WTC11 (cell line): ENCODE results near the gene RAP2B. TPM values are rescaled to one million over a fixed set of nuclear protein-coding genes. Genes with fewer than 3 reads are reported as not detected.

Experiments used
- ATAC-seq: fragments of 200-7000 bp; cut with Tn5 transposase; 2 replicates; pipeline ENCODE4 v1.10.0; 2021; ENCODE audit warnings: mild to moderate bottlenecking, moderate library complexity
- CTCF ChIA-PET: fragments of 300-600 bp; sonication (Branson Sonifier 250); formaldehyde crosslinking; loops from one replicate; lab custom pipeline; 2021; ENCODE audit warnings: antibody characterized with exemption; lab: Charles Lee
- POLR2A ChIA-PET: fragments of 350-600 bp; sonication (Branson Sonifier 250); formaldehyde crosslinking; loops from one replicate; lab custom pipeline; 2021; ENCODE audit warnings: antibody characterized with exemption; lab: Charles Lee
- DNase-seq: peaks from one replicate; pipeline ENCODE4 v3.0.0; 2021; ENCODE audit warnings: low spot score
- H3K27ac Mint-ChIP-seq: 2 replicates; pipeline ENCODE4 v1.8.0; 2021; ENCODE audit warnings: mixed read lengths
- H3K27me3 Mint-ChIP-seq: 2 replicates; pipeline ENCODE4 v1.8.0; 2021; ENCODE audit warnings: low read depth, mild to moderate bottlenecking, moderate library complexity, mixed read lengths
- H3K36me3 Mint-ChIP-seq: 2 replicates; pipeline ENCODE4 v1.8.0; 2021; ENCODE audit warnings: mixed read lengths
- H3K4me1 Mint-ChIP-seq: 2 replicates; pipeline ENCODE4 v1.8.0; 2022; ENCODE audit warnings: mixed read lengths
- H3K4me3 Mint-ChIP-seq: 2 replicates; pipeline ENCODE4 v1.8.0; 2021; ENCODE audit warnings: mild to moderate bottlenecking, moderate library complexity, mixed read lengths
- H3K9me3 Mint-ChIP-seq: 2 replicates; pipeline ENCODE4 v1.8.0; 2021; ENCODE audit warnings: mixed read lengths
- ATF3 ChIP-seq: sonication (generic); formaldehyde crosslinking; conservative IDR thresholded peaks from 2 replicates; pipeline ENCODE4 v1.8.1; 2022; ENCODE audit warnings: mild to moderate bottlenecking, missing genetic modification reagents
- CBFB ChIP-seq: sonication (generic); formaldehyde crosslinking; IDR thresholded peaks from 2 replicates; pipeline ENCODE4 v1.8.1; 2022; ENCODE audit warnings: mild to moderate bottlenecking, low read depth, missing genetic modification reagents
- CDX4 ChIP-seq: fragments of 250-450 bp; sonication (Bioruptor Pico); IDR thresholded peaks from 2 replicates; pipeline ENCODE4 v1.9.0; 2021; ENCODE audit warnings: moderate library complexity, mild to moderate bottlenecking, inconsistent platforms, borderline replicate concordance
- CTCF ChIP-seq: fragments of 200-600 bp; IDR thresholded peaks from 2 replicates; pipeline ENCODE4 v1.8.0; 2022; ENCODE audit warnings: antibody characterized with exemption
- E2F1 ChIP-seq: sonication (generic); formaldehyde crosslinking; IDR thresholded peaks from 2 replicates; pipeline ENCODE4 v1.8.0; 2022; ENCODE audit warnings: mild to moderate bottlenecking, missing genetic modification reagents
- ERG ChIP-seq: fragments of 250-450 bp; sonication (Bioruptor Pico); IDR thresholded peaks from 2 replicates; pipeline ENCODE4 v1.8.0; 2021; ENCODE audit warnings: mild to moderate bottlenecking
- GABPB1 ChIP-seq: sonication (generic); formaldehyde crosslinking; IDR thresholded peaks from 2 replicates; pipeline ENCODE4 v1.8.1; 2023; ENCODE audit warnings: mild to moderate bottlenecking, missing genetic modification reagents
- HMGXB4 ChIP-seq: sonication (generic); formaldehyde crosslinking; IDR thresholded peaks from 2 replicates; pipeline ENCODE4 v1.8.1; 2023; ENCODE audit warnings: mild to moderate bottlenecking, moderate library complexity, missing genetic modification reagents
- JAZF1 ChIP-seq: fragments of 250-450 bp; sonication (Bioruptor Pico); IDR thresholded peaks from 2 replicates; pipeline ENCODE4 v1.9.0; 2021; ENCODE audit warnings: moderate library complexity, mild to moderate bottlenecking, inconsistent platforms
- NFYB ChIP-seq: sonication (generic); formaldehyde crosslinking; conservative IDR thresholded peaks from 2 replicates; pipeline ENCODE4 v1.8.0; 2022; ENCODE audit warnings: low read depth, missing genetic modification reagents
- NR2C2 ChIP-seq: sonication (generic); formaldehyde crosslinking; IDR thresholded peaks from 2 replicates; pipeline ENCODE4 v1.8.0; 2022; ENCODE audit warnings: mild to moderate bottlenecking, missing genetic modification reagents
- NR3C1 ChIP-seq: sonication (generic); formaldehyde crosslinking; conservative IDR thresholded peaks from 2 replicates; pipeline ENCODE4 v1.8.1; 2023; ENCODE audit warnings: low read depth, mild to moderate bottlenecking, missing genetic modification reagents
- SOX15 ChIP-seq: fragments of 250-450 bp; sonication (Bioruptor Pico); IDR thresholded peaks from 2 replicates; pipeline ENCODE4 v1.9.0; 2021; ENCODE audit warnings: mild to moderate bottlenecking
- ZBTB43 ChIP-seq: sonication (generic); formaldehyde crosslinking; IDR thresholded peaks from 2 replicates; pipeline ENCODE4 v1.8.1; 2023; ENCODE audit warnings: mild to moderate bottlenecking, missing genetic modification reagents
- ZNF219 ChIP-seq: sonication (generic); formaldehyde crosslinking; IDR thresholded peaks from 2 replicates; pipeline ENCODE4 v1.8.0; 2023; ENCODE audit warnings: missing genetic modification reagents, mild to moderate bottlenecking, borderline replicate concordance
- ZNF317 ChIP-seq: sonication (generic); formaldehyde crosslinking; IDR thresholded peaks from 2 replicates; pipeline ENCODE4 v1.8.1; 2023; ENCODE audit warnings: low read depth, mild to moderate bottlenecking, moderate library complexity, missing genetic modification reagents, borderline replicate concordance
- ZNF423 ChIP-seq: fragments of 250-450 bp; sonication (Bioruptor Pico); IDR thresholded peaks from 2 replicates; pipeline ENCODE4 v2.1.2; 2022; ENCODE audit warnings: mild to moderate bottlenecking, moderate library complexity
- ZNF532 ChIP-seq: fragments of 250-450 bp; sonication (Bioruptor Pico); IDR thresholded peaks from 2 replicates; pipeline ENCODE4 v1.9.0; 2021; ENCODE audit warnings: mild to moderate bottlenecking, borderline replicate concordance
- total RNA-seq: library from RNA; stranded (reverse); gene quantifications from 3 replicates; pipeline ENCODE4 v1.2.3, GENCODE V29; 2021

Gene RAP2B
- total RNA-seq, 1 experiment from 2014 or later = 25.6 TPM

- no peak for TF ChIP-seq ZNF532 (CRISPR knock-in tag)
- TF ChIP-seq, all 79 proteins: peak for 0
Observed at GRCh38 chr3:153182501-153183293, 20.7 kb downstream of the RAP2B start (continued).

GRCh38 chr3:153190923-153191322, 28.9 kb downstream of the RAP2B start:
- CTCF ChIA-PET = no interaction called here
- DNase-seq (no peak), ATAC-seq (no peak)
- no peak for TF ChIP-seq ATF3 (CRISPR knock-in tag)
- TF ChIP-seq NFYB (CRISPR knock-in tag) = no peak
- Mint-ChIP-seq H3K4me3 (no peak overlapping the region), H3K27ac (no peak overlapping the region), H3K36me3 (no peaks in the 10 kb centered on the region), H3K27me3 (no peaks in the 10 kb centered on the region), H3K4me1 (no peaks in the 10 kb centered on the region; the same call in 1 of the 2 replicates), H3K9me3 (no peaks in the 10 kb centered on the region)
- POLR2A ChIA-PET = no interaction called here

GRCh38 chr3:153192327-153192726, 30.3 kb downstream of the RAP2B start:
- Mint-ChIP-seq H3K27ac (no peak overlapping the region), H3K4me3 (no peak overlapping the region), H3K4me1 (no peaks in the 10 kb centered on the region; the same call in 1 of the 2 replicates), H3K9me3 (no peaks in the 10 kb centered on the region), H3K36me3 (no peaks in the 10 kb centered on the region), H3K27me3 (no peaks in the 10 kb centered on the region)
- POLR2A ChIA-PET = no interaction called here
- CTCF ChIA-PET = no interaction called here
- ATAC-seq = no peak
- no peak for DNase-seq
- TF ChIP-seq ERG (no peak), HMGXB4 (no peak), ZBTB43 (no peak), JAZF1 (no peak), NR2C2 (no peak), ZNF219 (no peak), SOX15 (no peak), ZNF317 (CRISPR knock-in tag) (no peak), CDX4 (CRISPR knock-in tag) (no peak), CTCF (no peak), GABPB1 (CRISPR knock-in tag) (no peak), E2F1 (CRISPR knock-in tag) (no peak), CBFB (CRISPR knock-in tag) (no peak), ZNF423 (CRISPR knock-in tag) (no peak), NR3C1 (CRISPR knock-in tag) (no peak)
